Mononuclear cell (primary cell): ENCODE data around the gene MYO5C. TPM values are rescaled to one million over a fixed set of nuclear protein-coding genes. Genes with fewer than 3 reads are reported as not detected.
"Not testable (repeated sequence)": the region's sequence is repeated elsewhere in the genome, so short reads cannot be mapped to it uniquely, and the experiment has no call there.

Source experiments
- H3K27me3 ChIP-seq: 2 replicates; pipeline ENCODE4 v1.6.0; 2011; ENCODE audit warnings: low read length, control low read depth; ENCODE audit not compliant: insufficient read depth
- H3K4me1 ChIP-seq: 2 replicates; pipeline ENCODE4 v1.5.1; 2011; ENCODE audit warnings: mild to moderate bottlenecking, low read length, control low read depth; ENCODE audit not compliant: insufficient read depth
- H3K4me3 ChIP-seq: 2 replicates; pipeline ENCODE4 v1.5.1; 2011; ENCODE audit warnings: mild to moderate bottlenecking, low read length, moderate library complexity
- H3K9me3 ChIP-seq: 2 replicates; pipeline ENCODE4 v1.5.1; 2011; ENCODE audit warnings: low read depth, mild to moderate bottlenecking, control low read depth, low read length
- total RNA-seq: library from RNA; depleted of rRNA; stranded (reverse); fragments of >200 nt; gene quantifications from one replicate; pipeline ENCODE4 v1.2.3, GENCODE V29; 2012

Gene MYO5C
- total RNA-seq, 1 donor, result 1.2 TPM

DNA sequence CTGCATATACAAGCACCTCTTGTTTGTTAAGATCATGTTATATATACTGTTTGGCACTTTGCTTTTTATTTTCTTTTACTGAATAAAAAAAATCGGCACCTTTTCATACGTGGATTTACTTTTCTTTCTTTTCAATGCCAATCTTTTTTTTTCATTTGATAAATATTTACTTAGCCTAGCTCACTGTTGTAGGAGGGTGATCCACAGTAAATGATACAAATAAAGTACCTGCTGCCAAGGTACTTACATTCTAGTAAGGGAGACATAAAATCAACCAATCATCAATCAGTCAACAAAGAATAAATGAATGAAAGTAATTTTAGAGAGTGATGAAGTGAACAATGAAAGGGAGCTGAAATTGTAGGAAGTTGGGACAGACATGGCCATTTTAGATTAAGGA, 122.7 kb downstream of the MYO5C start:
- Histone ChIP-seq H3K27me3 (no peaks in the 10 kb centered on the region), H3K4me3 (no peak overlapping the region), H3K9me3 (no peaks in the 10 kb centered on the region), H3K4me1 (peaks cover 5% of the 10 kb centered on the region)

DNA sequence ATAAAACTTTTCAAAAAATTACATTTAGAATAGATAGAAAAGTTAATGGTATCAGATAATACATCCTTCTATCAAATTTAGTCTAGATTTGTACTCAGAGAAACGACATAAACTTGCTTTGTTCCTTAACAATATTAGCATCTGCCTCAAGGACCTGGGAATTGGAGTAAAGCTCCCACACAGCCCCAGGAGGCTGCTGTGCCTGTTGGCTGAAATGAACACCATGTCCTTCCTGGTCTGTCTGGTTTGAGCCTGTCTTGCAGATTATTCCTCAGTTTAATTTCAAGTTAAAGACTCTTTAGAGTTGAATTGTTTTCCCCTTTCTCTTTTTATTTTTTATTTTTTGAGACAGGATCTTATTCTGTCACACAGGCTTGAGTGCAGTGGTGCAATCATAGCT, 123.8 kb downstream of the MYO5C start:
- H3K4me3 ChIP-seq, result no peak overlapping the region
- peaks cover 3% of the 10 kb centered on the region for H3K4me1 ChIP-seq
- no peaks in the 10 kb centered on the region for H3K9me3 ChIP-seq
- H3K27me3 ChIP-seq, result no peaks in the 10 kb centered on the region

- no peaks in the 10 kb centered on the region for H3K9me3 ChIP-seq
- H3K4me1 ChIP-seq, result peaks cover 3% of the 10 kb centered on the region
- H3K27me3 ChIP-seq, result no peaks in the 10 kb centered on the region
- H3K4me3 ChIP-seq, result no peak overlapping the region
These were observed 124.2 kb downstream of the MYO5C start for GRCh38 chr15:52171386-52171785.

GRCh38 chr15:52170199-52170598, 125.4 kb downstream of the MYO5C start:
- H3K27me3 ChIP-seq, H3K4me3 ChIP-seq, H3K4me1 ChIP-seq, H3K9me3 ChIP-seq: not testable (repeated sequence)

- H3K9me3 ChIP-seq, H3K4me1 ChIP-seq, H3K4me3 ChIP-seq, H3K27me3 ChIP-seq: not testable (repeated sequence)
These were observed 130.0 kb downstream of the MYO5C start for GRCh38 chr15:52165494-52166131.

GRCh38 chr15:52164631-52165265, 130.9 kb downstream of the MYO5C start:
- no peak overlapping the region for H3K4me3 ChIP-seq
- no peaks in the 10 kb centered on the region for H3K9me3 ChIP-seq
- H3K4me1 ChIP-seq, result no peaks in the 10 kb centered on the region
- H3K27me3 ChIP-seq, result no peaks in the 10 kb centered on the region

DNA sequence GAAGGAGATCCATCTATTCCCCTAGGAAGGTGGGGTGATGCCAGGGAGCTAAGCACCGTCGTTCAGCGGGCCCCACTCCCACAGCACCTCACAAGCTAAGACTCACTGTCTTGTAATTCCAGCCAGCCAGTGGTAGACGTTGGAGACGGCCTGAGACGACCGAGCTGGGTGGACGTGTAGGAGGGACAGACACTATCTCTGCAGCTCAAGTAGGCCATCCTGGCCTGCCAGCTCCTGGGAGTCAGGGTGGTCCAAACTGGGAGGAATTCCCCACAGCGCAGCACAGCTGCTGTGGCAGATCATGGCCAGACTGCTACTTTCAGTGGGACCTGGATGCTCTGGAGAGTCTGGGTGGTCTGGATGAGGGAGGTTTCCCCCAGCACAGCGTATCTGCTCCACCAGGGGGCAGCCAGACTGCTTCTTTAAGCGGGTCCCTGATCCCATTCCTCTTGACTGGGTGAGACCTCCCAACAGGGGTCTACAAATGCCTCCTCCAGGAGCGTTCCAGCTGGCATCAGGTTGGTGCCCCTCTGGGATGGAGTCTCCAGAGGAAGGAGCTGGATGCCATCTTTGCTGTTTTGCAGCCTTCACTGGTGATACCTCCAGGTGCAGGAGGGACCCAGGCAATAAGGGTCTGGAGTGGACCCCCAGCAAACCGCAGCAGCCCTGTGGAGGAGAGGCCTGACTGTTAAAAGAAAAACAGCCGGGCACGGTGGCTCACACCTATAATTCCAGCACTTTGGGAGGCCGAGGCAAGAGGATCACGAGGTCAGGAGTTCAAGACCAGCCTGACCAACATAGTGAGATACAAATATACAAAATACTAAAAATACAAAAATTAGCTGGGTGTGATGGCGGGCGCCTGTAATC, 132.0 kb downstream of the MYO5C start:
- H3K9me3 ChIP-seq, result no peaks in the 10 kb centered on the region
- no peaks in the 10 kb centered on the region for H3K27me3 ChIP-seq
- no peak overlapping the region for H3K4me3 ChIP-seq
- no peaks in the 10 kb centered on the region for H3K4me1 ChIP-seq

GRCh38 chr15:52162876-52163275, 132.7 kb downstream of the MYO5C start:
- Histone ChIP-seq H3K4me3 (no peak overlapping the region), H3K27me3 (no peaks in the 10 kb centered on the region), H3K4me1 (no peaks in the 10 kb centered on the region), H3K9me3 (no peaks in the 10 kb centered on the region)

- no peaks in the 10 kb centered on the region for H3K4me1 ChIP-seq
- no peaks in the 10 kb centered on the region for H3K9me3 ChIP-seq
- no peak overlapping the region for H3K4me3 ChIP-seq
- H3K27me3 ChIP-seq, result no peaks in the 10 kb centered on the region
These were observed 133.3 kb downstream of the MYO5C start for GRCh38 chr15:52162260-52162659.

GRCh38 chr15:52161406-52161966, 134.1 kb downstream of the MYO5C start:
- H3K9me3 ChIP-seq, result no peaks in the 10 kb centered on the region
- no peaks in the 10 kb centered on the region for H3K27me3 ChIP-seq
- H3K4me1 ChIP-seq, result no peaks in the 10 kb centered on the region
- H3K4me3 ChIP-seq, result no peak overlapping the region

- no peaks in the 10 kb centered on the region for H3K9me3 ChIP-seq
- H3K4me1 ChIP-seq, result no peaks in the 10 kb centered on the region
- no peaks in the 10 kb centered on the region for H3K27me3 ChIP-seq
- H3K4me3 ChIP-seq, result no peak overlapping the region
These were observed 136.0 kb downstream of the MYO5C start for GRCh38 chr15:52159645-52160044.

GRCh38 chr15:52158084-52158765, 137.4 kb downstream of the MYO5C start:
- Histone ChIP-seq H3K27me3 (no peaks in the 10 kb centered on the region), H3K9me3 (no peaks in the 10 kb centered on the region), H3K4me1 (no peaks in the 10 kb centered on the region), H3K4me3 (no peak overlapping the region)

DNA sequence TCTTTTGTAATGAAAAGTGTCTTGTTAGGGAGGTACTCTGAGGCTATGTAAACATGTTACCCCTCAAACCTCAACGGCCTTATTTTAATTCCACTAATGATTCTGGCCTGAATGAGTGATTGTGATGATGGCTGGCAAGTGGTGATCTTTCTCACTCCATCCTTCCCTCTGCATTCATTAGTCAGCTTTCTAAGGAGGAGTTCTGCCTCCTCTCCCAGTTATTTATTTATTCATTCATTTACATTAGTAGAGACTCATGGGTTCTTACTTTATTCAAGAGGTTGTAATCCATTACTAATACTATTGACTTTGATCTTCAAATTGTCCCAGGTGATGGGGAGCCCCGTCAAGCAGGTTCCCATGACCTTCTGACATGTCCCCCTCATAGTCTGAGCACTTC, 139.7 kb downstream of the MYO5C start:
- Histone ChIP-seq H3K4me1 (no peaks in the 10 kb centered on the region), H3K4me3 (no peak overlapping the region), H3K27me3 (no peaks in the 10 kb centered on the region), H3K9me3 (no peaks in the 10 kb centered on the region)

DNA sequence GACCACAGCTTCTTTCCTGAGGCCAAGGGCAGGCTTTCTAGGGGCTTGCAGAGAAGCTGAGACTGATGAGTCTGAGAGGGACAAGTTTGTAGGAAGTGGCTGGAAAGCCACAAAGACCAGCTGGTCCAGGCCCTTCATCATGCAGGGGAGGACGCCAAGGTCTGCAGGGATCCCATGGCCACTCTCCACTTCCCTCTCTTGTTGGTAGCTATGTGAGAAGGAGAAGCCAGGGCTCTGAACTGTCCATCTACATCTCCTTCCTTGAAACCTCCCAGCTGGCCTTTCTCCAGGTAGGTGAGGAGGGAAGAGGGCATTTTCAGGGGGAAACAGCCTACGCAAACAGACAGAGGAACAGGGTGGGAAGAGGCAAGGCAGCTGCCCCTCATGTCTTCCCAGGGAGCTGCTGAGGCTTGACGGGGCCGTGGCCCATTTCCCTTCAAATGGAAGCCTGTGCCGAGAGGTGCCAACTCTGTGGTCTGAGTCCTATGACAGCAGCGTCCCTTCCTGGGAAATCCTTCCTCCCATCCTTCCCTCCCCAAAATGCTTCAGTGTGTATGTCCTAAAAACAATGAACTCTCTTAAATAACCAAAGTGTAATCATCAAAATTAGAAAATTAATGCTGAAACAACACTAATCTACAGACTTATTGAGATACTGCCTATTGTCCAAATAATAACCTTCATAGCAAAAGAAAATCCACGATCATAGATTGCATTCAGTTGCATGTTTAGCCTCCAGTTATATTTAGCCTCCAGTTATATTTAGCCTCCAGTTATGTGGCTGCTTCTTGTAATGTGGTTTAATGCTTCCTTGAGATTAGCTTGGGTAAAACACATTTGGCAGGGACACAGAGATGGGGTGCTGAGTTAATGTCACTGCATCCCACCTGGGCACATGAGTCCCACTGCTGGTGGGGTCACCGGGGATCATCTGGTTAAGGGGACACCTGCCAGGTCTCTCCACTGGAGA, 140.4 kb downstream of the MYO5C start:
- Histone ChIP-seq H3K4me3 (no peak overlapping the region), H3K4me1 (no peaks in the 10 kb centered on the region), H3K27me3 (no peaks in the 10 kb centered on the region), H3K9me3 (no peaks in the 10 kb centered on the region)
